ENCODE measurements around the gene RAB19. TPM values are rescaled to one million over a fixed set of nuclear protein-coding genes. Genes with fewer than 3 reads are reported as not detected.
A peak's percentile ranks its signal among the peaks of the same experiment; 100 is the strongest.
"Not testable (repeated sequence)": the region's sequence is repeated elsewhere in the genome, so short reads cannot be mapped to it uniquely, and the experiment has no call there.

Gene RAB19
- total RNA-seq, 2 experiments from 2014 or later: 1.6 to 2.8 TPM

DNA sequence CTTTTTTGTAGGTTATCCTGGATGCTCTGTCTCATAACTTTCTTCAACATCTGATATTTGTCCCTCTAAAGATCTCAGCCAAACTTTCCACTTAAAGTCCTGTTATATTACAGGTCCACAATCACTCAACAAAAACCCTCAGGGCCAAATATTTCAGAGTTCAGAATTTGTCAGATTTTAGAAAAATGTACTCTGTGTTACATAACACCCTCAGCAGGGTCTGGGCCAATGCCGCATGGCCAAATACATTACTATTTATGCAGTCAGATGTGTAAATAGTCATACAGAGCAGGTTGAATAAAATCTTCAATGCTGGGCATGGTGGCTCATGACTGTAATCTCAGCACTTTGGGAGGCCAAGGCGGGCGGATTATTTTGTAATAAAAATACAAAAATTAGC lies 11.5 kb downstream of the RAB19 start:
- no peak overlapping the region for H3K27ac Mint-ChIP-seq
- H3K9me3 Mint-ChIP-seq: no peaks in the 10 kb centered on the region
- intact Hi-C loops (cut with DNase I, micrococcal nuclease): no loop called here
- H3K4me1 Mint-ChIP-seq (ENCODE audit: low read depth): peaks cover 6% of the 10 kb centered on the region
- CTCF ChIA-PET: no interaction called here
- Histone ChIP-seq H3K4me3 (ENCODE audit: low read length) (no peak overlapping the region), H3K36me3 (ENCODE audit: insufficient read depth, low read length) (peaks cover 5% of the 10 kb centered on the region), H3K27ac (ENCODE audit: low read depth in 1 of 2, low read length in 2 of 2) (no peak overlapping the region), H3K9me3 (ENCODE audit: control insufficient read depth in 1 of 2, insufficient read depth in 1 of 2, low read length in 2 of 2) (no peaks in the 10 kb centered on the region), H3K27me3 (ENCODE audit: control insufficient read depth in 1 of 2, insufficient read depth in 2 of 2, low read length in 2 of 2) (no peaks in the 10 kb centered on the region), H3K4me1 (ENCODE audit: insufficient read depth, low read length) (no peaks in the 10 kb centered on the region)
- ATAC-seq (ENCODE audit: poor library complexity) (no peak), DNase-seq (no peak)
- H3K36me3 Mint-ChIP-seq (ENCODE audit: low read depth): peaks cover 59% of the 10 kb centered on the region
- TF ChIP-seq CTCF (IDR thresholded peaks at IDR 0.05): no peak
- no peak overlapping the region for H3K4me3 Mint-ChIP-seq
- POLR2A ChIA-PET: no interaction called here
- H3K27me3 Mint-ChIP-seq: no peaks in the 10 kb centered on the region

- POLR2A ChIA-PET; H3K9me3 Mint-ChIP-seq; H3K4me3 ChIP-seq (ENCODE audit: low read length); ATAC-seq (ENCODE audit: poor library complexity); H3K9me3 ChIP-seq (ENCODE audit: control insufficient read depth in 1 of 2, insufficient read depth in 1 of 2, low read length in 2 of 2); H3K4me3 Mint-ChIP-seq; H3K36me3 ChIP-seq (ENCODE audit: insufficient read depth, low read length); CTCF ChIA-PET; H3K4me1 ChIP-seq (ENCODE audit: insufficient read depth, low read length); H3K4me1 Mint-ChIP-seq (ENCODE audit: low read depth); DNase-seq; H3K27ac Mint-ChIP-seq; H3K27me3 ChIP-seq (ENCODE audit: control insufficient read depth in 1 of 2, insufficient read depth in 2 of 2, low read length in 2 of 2); H3K27me3 Mint-ChIP-seq; H3K27ac ChIP-seq (ENCODE audit: low read depth in 1 of 2, low read length in 2 of 2); intact Hi-C loops (cut with DNase I, micrococcal nuclease): not testable (repeated sequence)
- peaks cover 56% of the 10 kb centered on the region for H3K36me3 Mint-ChIP-seq (ENCODE audit: low read depth)
These were observed 12.0 kb downstream of the RAB19 start for GRCh38 chr7:140415816-140416215.

DNA sequence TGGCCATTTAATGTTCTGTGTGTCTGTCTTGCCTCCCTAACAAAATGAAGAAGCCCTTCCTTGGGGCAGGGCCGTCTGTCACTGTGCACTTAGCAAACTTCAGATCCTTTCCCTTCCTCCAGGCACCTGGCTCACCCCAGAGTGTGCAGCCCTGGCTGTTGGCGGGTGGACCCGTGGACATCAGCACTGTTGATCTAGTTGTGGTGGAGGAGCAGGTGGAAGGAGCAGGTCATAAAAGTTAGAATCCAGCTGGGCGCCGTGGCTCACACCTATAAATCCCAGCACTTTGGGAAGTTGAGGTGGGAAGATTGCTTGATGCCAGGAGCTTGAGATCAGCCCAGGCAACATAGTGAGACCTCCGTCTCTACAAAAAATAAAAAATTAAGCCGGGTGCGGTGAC lies 12.7 kb downstream of the RAB19 start:
- Mint-ChIP-seq H3K27ac (no peak overlapping the region), H3K4me3 (no peak overlapping the region), H3K4me1 (ENCODE audit: low read depth) (peaks cover 6% of the 10 kb centered on the region), H3K27me3 (no peaks in the 10 kb centered on the region), H3K36me3 (ENCODE audit: low read depth) (peaks cover 50% of the 10 kb centered on the region), H3K9me3 (no peaks in the 10 kb centered on the region)
- H3K9me3 ChIP-seq (ENCODE audit: control insufficient read depth in 1 of 2, insufficient read depth in 1 of 2, low read length in 2 of 2): no peaks in the 10 kb centered on the region
- CTCF ChIA-PET: interaction anchor here (0.6 kb wide), 1 partner anchor 40 kb away, joined by 3 read pairs; no protein-coding TSS in a partner anchor
- H3K27ac ChIP-seq (ENCODE audit: low read depth in 1 of 2, low read length in 2 of 2): no peak overlapping the region
- ATAC-seq (ENCODE audit: poor library complexity) (no peak), DNase-seq (no peak)
- no peaks in the 10 kb centered on the region for H3K27me3 ChIP-seq (ENCODE audit: control insufficient read depth in 1 of 2, insufficient read depth in 2 of 2, low read length in 2 of 2)
- TF ChIP-seq CTCF (IDR thresholded peaks at IDR 0.05): no peak
- peaks cover 5% of the 10 kb centered on the region for H3K36me3 ChIP-seq (ENCODE audit: insufficient read depth, low read length)
- H3K4me1 ChIP-seq (ENCODE audit: insufficient read depth, low read length): no peaks in the 10 kb centered on the region
- POLR2A ChIA-PET: no interaction called here
- intact Hi-C loops (cut with DNase I, micrococcal nuclease): no loop called here
- H3K4me3 ChIP-seq (ENCODE audit: low read length): no peak overlapping the region

DNA sequence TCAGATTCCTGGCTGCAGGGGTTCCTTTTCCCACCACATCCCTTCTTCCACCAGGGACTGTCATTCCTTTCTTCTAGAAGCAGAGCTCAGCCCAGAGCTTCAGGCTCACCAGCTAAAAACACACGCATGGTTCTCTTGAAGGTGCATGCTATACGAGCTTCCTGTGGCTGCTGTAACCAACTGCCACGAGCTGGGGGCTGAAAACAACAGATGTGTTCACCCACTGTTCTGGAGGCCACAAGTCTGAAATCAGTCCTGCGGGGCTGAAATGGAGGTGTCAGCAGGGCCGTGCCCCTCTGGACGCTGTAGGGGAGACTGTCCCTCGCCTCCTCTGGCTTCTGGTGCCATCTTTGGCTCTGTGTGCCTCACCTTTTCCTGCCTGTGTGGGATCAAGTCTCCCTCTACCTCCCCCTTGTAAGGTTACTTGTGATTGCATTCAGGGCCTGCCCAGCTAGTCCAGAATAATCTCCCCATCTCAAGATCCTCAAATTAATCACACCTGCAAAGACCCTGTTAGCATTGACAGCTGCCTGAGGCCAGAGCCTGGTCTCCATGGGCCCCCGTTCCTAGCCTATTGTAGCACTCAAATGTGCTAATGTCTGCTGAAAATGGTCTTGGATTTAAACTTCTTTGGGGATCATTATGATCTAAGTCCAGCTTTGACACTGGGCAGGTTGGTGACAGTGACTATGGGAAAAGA lies 13.7 kb downstream of the RAB19 start:
- Histone ChIP-seq H3K9me3 (ENCODE audit: control insufficient read depth in 1 of 2, insufficient read depth in 1 of 2, low read length in 2 of 2) (no peaks in the 10 kb centered on the region), H3K27me3 (ENCODE audit: control insufficient read depth in 1 of 2, insufficient read depth in 2 of 2, low read length in 2 of 2) (no peaks in the 10 kb centered on the region), H3K4me1 (ENCODE audit: insufficient read depth, low read length) (no peaks in the 10 kb centered on the region), H3K4me3 (ENCODE audit: low read length) (no peak overlapping the region), H3K27ac (ENCODE audit: low read depth in 1 of 2, low read length in 2 of 2) (no peak overlapping the region), H3K36me3 (ENCODE audit: insufficient read depth, low read length) (peaks cover 2% of the 10 kb centered on the region)
- H3K36me3 Mint-ChIP-seq (ENCODE audit: low read depth): peaks cover 39% of the 10 kb centered on the region
- DNase-seq (no peak), ATAC-seq (ENCODE audit: poor library complexity) (peak; percentile 29)
- no peaks in the 10 kb centered on the region for H3K9me3 Mint-ChIP-seq
- CTCF ChIA-PET: no interaction called here
- no peak overlapping the region for H3K4me3 Mint-ChIP-seq
- H3K27ac Mint-ChIP-seq: no peak overlapping the region
- no peaks in the 10 kb centered on the region for H3K27me3 Mint-ChIP-seq
- POLR2A ChIA-PET: no interaction called here
- H3K4me1 Mint-ChIP-seq (ENCODE audit: low read depth): peaks cover 6% of the 10 kb centered on the region
- intact Hi-C loops (cut with DNase I, micrococcal nuclease): no loop called here
- no peak for TF ChIP-seq CTCF (IDR thresholded peaks at IDR 0.05)

DNA sequence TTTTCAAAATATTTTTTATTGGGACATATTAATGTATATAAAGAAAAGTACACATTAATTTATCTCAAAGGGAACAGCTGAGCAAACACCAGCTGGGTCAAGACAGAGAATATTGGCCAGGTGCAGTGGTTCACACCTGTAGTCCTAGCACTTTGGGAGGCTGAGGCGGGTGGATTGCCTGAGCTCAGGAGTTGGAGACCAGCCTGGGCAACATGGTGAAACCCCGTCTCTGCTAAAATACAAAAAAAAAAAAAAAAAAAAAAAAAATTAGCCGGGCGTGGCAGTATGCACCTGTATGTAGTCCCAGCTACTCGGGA lies 14.3 kb downstream of the RAB19 start:
- H3K4me3 ChIP-seq (ENCODE audit: low read length); H3K4me3 Mint-ChIP-seq; H3K9me3 ChIP-seq (ENCODE audit: control insufficient read depth in 1 of 2, insufficient read depth in 1 of 2, low read length in 2 of 2); H3K4me1 Mint-ChIP-seq (ENCODE audit: low read depth); POLR2A ChIA-PET; H3K4me1 ChIP-seq (ENCODE audit: insufficient read depth, low read length); H3K9me3 Mint-ChIP-seq; H3K27me3 Mint-ChIP-seq; H3K27ac ChIP-seq (ENCODE audit: low read depth in 1 of 2, low read length in 2 of 2); ATAC-seq (ENCODE audit: poor library complexity); DNase-seq; H3K27ac Mint-ChIP-seq; intact Hi-C loops (cut with DNase I, micrococcal nuclease); H3K36me3 ChIP-seq (ENCODE audit: insufficient read depth, low read length); H3K27me3 ChIP-seq (ENCODE audit: control insufficient read depth in 1 of 2, insufficient read depth in 2 of 2, low read length in 2 of 2): not testable (repeated sequence)
- CTCF ChIA-PET: interaction anchor here (0.9 kb wide), 1 partner anchor 25 kb away, joined by 3 read pairs; no protein-coding TSS in a partner anchor
- peaks cover 34% of the 10 kb centered on the region for H3K36me3 Mint-ChIP-seq (ENCODE audit: low read depth)

All from CD4-positive, alpha-beta T cell (primary cell).